Neural progenitor cell (in vitro differentiated cells): ENCODE data around the gene SERTAD4. TPM values are rescaled to one million over a fixed set of nuclear protein-coding genes. Genes with fewer than 3 reads are reported as not detected.

Source experiments
- DNase-seq: peaks from one replicate; pipeline ENCODE4 v3.0.0-alpha.2; 2016; ENCODE audit warnings: low spot score
- H2AFZ ChIP-seq: fragments of 200-600 bp; sonication (generic); replicated peaks from 2 replicates; pipeline ENCODE4 v1.6.1; 2016; ENCODE audit warnings: antibody characterized with exemption
- H3F3A ChIP-seq: fragments of 200-600 bp; sonication (generic); 2 replicates; pipeline ENCODE4 v1.6.1; 2016; ENCODE audit warnings: antibody characterized with exemption, low read depth
- H3K27ac ChIP-seq: fragments of 200-600 bp; sonication (generic); 2 replicates; pipeline ENCODE4 v1.5.1; 2016; ENCODE audit warnings: mild to moderate bottlenecking
- H3K27me3 ChIP-seq: fragments of 200-600 bp; sonication (generic); 2 replicates; pipeline ENCODE4 v1.6.1; 2016; ENCODE audit warnings: mild to moderate bottlenecking, moderate library complexity
- H3K36me3 ChIP-seq: fragments of 200-600 bp; sonication (generic); 2 replicates; pipeline ENCODE4 v1.5.1; 2016
- H3K4me1 ChIP-seq: fragments of 200-600 bp; sonication (generic); 2 replicates; pipeline ENCODE4 v1.6.1; 2016; ENCODE audit warnings: mixed run types
- H3K4me2 ChIP-seq: fragments of 200-600 bp; sonication (generic); 2 replicates; pipeline ENCODE4 v1.6.1; 2016
- H3K4me3 ChIP-seq: fragments of 200-600 bp; sonication (generic); 2 replicates; pipeline ENCODE4 v1.5.1; 2016
- H3K79me2 ChIP-seq: fragments of 200-600 bp; sonication (generic); 2 replicates; pipeline ENCODE4 v1.6.1; 2016; ENCODE audit warnings: low read depth
- H3K9ac ChIP-seq: fragments of 200-600 bp; sonication (generic); 2 replicates; pipeline ENCODE4 v1.6.1; 2016
- H3K9me3 ChIP-seq: fragments of 200-600 bp; sonication (generic); 2 replicates; pipeline ENCODE4 v1.5.1; 2016; ENCODE audit warnings: low read depth
- H4K20me1 ChIP-seq: fragments of 200-600 bp; sonication (generic); 2 replicates; pipeline ENCODE4 v1.6.1; 2016; ENCODE audit warnings: low read depth
- H3K27ac Mint-ChIP-seq: 3 replicates; pipeline ENCODE4 v1.8.0; 2021; ENCODE audit warnings: mixed read lengths
- H3K27me3 Mint-ChIP-seq: 2 replicates; pipeline ENCODE4 v1.8.0; 2022; ENCODE audit warnings: low read depth, mild to moderate bottlenecking, inconsistent platforms, moderate library complexity, mixed read lengths; ENCODE audit not compliant: insufficient read depth
- H3K36me3 Mint-ChIP-seq: 3 replicates; pipeline ENCODE4 v1.8.0; 2021; ENCODE audit warnings: mixed read lengths
- H3K4me1 Mint-ChIP-seq: 3 replicates; pipeline ENCODE4 v1.8.0; 2021; ENCODE audit warnings: mixed read lengths
- H3K4me3 Mint-ChIP-seq: 3 replicates; pipeline ENCODE4 v1.8.0; 2021; ENCODE audit warnings: mild to moderate bottlenecking, moderate library complexity, mixed read lengths
- H3K9me3 Mint-ChIP-seq: 3 replicates; pipeline ENCODE4 v1.8.0; 2020; ENCODE audit warnings: mixed read lengths
- CTCF ChIP-seq: fragments of 200-600 bp; sonication (generic); IDR thresholded peaks from 2 replicates; pipeline ENCODE4 v1.5.1; 2017; ENCODE audit warnings: antibody characterized with exemption, mild to moderate bottlenecking
- EZH2 ChIP-seq: fragments of 200-600 bp; sonication (generic); IDR thresholded peaks from 2 replicates; pipeline ENCODE4 v1.6.1; 2017; ENCODE audit warnings: antibody characterized with exemption, mild to moderate bottlenecking, moderate library complexity
- EZH2phosphoT487 ChIP-seq: fragments of 200-600 bp; sonication (generic); IDR thresholded peaks from 2 replicates; pipeline ENCODE4 v1.6.1; 2017; ENCODE audit warnings: antibody characterized with exemption
- total RNA-seq: library from RNA; depleted of rRNA; stranded (reverse); fragments of >200 nt; gene quantifications from 2 replicates; pipeline ENCODE4 v1.2.3, GENCODE V29; 2015; ENCODE audit warnings: low replicate concordance

Gene SERTAD4
- total RNA-seq, 1 donor from 2014 or later, result 2.8 TPM

- H3K27me3 ChIP-seq, result peaks cover 7% of the 10 kb centered on the region
- Mint-ChIP-seq H3K27me3 (peaks cover 6% of the 10 kb centered on the region), H3K27ac (peak overlapping the region; percentile 55), H3K9me3 (no peaks in the 10 kb centered on the region), H3K4me3 (no peak overlapping the region), H3K36me3 (no peaks in the 10 kb centered on the region), H3K4me1 (peaks cover 25% of the 10 kb centered on the region)
- no peaks in the 10 kb centered on the region for H3K9me3 ChIP-seq
- H3K9ac ChIP-seq, result no peak overlapping the region
- no peak overlapping the region for H3K4me3 ChIP-seq
- TF ChIP-seq CTCF (no peak), EZH2 (no peak), EZH2phosphoT487 (no peak)
- H4K20me1 ChIP-seq, result no peaks in the 10 kb centered on the region
- no peak overlapping the region for H3K27ac ChIP-seq
- H3K4me2 ChIP-seq, result peak overlapping the region; percentile 46
- H2AFZ ChIP-seq, result peak overlapping the region; percentile 70
- DNase-seq, result no peak
- H3K36me3 ChIP-seq, result no peaks in the 10 kb centered on the region
- peaks cover 24% of the 10 kb centered on the region for H3K4me1 ChIP-seq
- H3K79me2 ChIP-seq, result no peaks in the 10 kb centered on the region
- peaks cover 13% of the 10 kb centered on the region for H3F3A ChIP-seq
Measured at GRCh38 chr1:210260096-210260495, 27.5 kb downstream of the SERTAD4 start.

- Histone ChIP-seq H2AFZ (no peak overlapping the region), H3K27ac (no peak overlapping the region), H3K9me3 (no peaks in the 10 kb centered on the region), H3K4me1 (peaks cover 30% of the 10 kb centered on the region), H3K9ac (no peak overlapping the region), H3K4me3 (no peak overlapping the region), H3K4me2 (no peak overlapping the region), H3F3A (peaks cover 13% of the 10 kb centered on the region), H3K36me3 (no peaks in the 10 kb centered on the region), H4K20me1 (no peaks in the 10 kb centered on the region), H3K27me3 (no peaks in the 10 kb centered on the region), H3K79me2 (no peaks in the 10 kb centered on the region)
- no peak for TF ChIP-seq CTCF
- no peak for TF ChIP-seq EZH2phosphoT487
- TF ChIP-seq EZH2, result no peak
- H3K4me3 Mint-ChIP-seq, result no peak overlapping the region
- peaks cover 2% of the 10 kb centered on the region for H3K9me3 Mint-ChIP-seq
- DNase-seq, result no peak
- no peak overlapping the region for H3K27ac Mint-ChIP-seq
- no peaks in the 10 kb centered on the region for H3K36me3 Mint-ChIP-seq
- peaks cover 17% of the 10 kb centered on the region for H3K4me1 Mint-ChIP-seq
- peaks cover under 1% of the 10 kb centered on the region for H3K27me3 Mint-ChIP-seq
Measured at GRCh38 chr1:210262167-210262896, 29.7 kb downstream of the SERTAD4 start.

GRCh38 chr1:210262897-210263272 lies 30.3 kb downstream of the SERTAD4 start:
- H3K36me3 Mint-ChIP-seq, result no peaks in the 10 kb centered on the region
- Histone ChIP-seq H3K27me3 (no peaks in the 10 kb centered on the region), H3K4me2 (no peak overlapping the region), H3K9me3 (no peaks in the 10 kb centered on the region), H2AFZ (no peak overlapping the region), H3F3A (peaks cover 13% of the 10 kb centered on the region), H3K4me1 (peaks cover 30% of the 10 kb centered on the region), H3K36me3 (no peaks in the 10 kb centered on the region), H3K9ac (no peak overlapping the region), H3K27ac (no peak overlapping the region), H3K79me2 (no peaks in the 10 kb centered on the region), H3K4me3 (no peak overlapping the region), H4K20me1 (no peaks in the 10 kb centered on the region)
- no peak overlapping the region for H3K27ac Mint-ChIP-seq
- no peak for DNase-seq
- H3K4me1 Mint-ChIP-seq, result peaks cover 14% of the 10 kb centered on the region
- no peak overlapping the region for H3K4me3 Mint-ChIP-seq
- TF ChIP-seq CTCF (no peak), EZH2 (no peak), EZH2phosphoT487 (no peak)
- peaks cover 2% of the 10 kb centered on the region for H3K9me3 Mint-ChIP-seq
- peaks cover 4% of the 10 kb centered on the region for H3K27me3 Mint-ChIP-seq
